HG02938 (cell line): ENCODE results near the gene YBEY.

Experiments used
- ATAC-seq: cut with Tn5 transposase; IDR thresholded peaks from one replicate; pipeline ENCODE4 v1.9.1; 2021; ENCODE audit warnings: mild to moderate bottlenecking, moderate library complexity; ENCODE audit not compliant: unreplicated experiment

Gene YBEY

DNA sequence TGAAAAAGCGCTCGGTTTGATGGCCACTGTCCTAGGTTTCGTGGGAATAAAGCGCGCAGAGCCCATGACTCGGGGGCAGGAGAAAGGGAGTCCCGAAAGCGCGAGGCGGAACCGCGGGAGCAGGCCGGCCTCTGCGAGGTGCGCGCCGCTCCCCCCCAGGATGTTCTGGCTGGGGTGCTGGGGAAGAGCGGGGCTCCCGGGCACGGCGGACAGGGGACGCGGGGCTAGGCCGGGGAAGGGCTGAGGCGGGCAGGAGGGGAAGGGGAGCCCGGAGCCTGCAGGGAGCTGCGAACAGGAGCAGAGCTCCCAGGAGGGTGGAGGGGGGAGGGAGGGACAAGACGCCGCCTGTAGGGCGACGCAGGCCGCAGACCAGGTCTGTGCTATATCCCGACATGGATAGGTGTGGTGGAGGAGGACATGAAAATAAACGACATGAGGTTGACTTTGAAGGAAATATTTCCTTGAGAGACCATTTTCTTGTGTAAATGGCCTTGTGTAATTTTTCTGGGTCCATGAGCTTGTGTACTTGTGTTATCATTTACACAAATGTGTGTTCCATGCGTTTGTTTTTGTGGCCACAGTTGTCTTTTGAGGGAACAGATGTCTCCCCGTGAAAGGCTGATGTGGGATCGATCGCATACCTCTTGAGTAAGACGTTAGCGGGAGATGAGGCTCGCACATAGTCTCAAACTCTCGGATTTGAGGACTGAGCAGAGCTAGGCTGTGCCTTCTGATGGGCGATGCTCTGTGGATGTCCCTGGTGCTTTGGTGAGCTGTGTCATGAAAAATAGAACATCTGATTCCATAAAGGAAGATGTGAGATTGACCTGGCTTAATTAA is 39.2 kb downstream of the YBEY start:
- ATAC-seq, result no peak

GRCh38 chr21:46326110-46326703 is 40.1 kb downstream of the YBEY start:
- ATAC-seq, result no peak

GRCh38 chr21:46327711-46328110 is 41.6 kb downstream of the YBEY start:
- ATAC-seq, result no peak

DNA sequence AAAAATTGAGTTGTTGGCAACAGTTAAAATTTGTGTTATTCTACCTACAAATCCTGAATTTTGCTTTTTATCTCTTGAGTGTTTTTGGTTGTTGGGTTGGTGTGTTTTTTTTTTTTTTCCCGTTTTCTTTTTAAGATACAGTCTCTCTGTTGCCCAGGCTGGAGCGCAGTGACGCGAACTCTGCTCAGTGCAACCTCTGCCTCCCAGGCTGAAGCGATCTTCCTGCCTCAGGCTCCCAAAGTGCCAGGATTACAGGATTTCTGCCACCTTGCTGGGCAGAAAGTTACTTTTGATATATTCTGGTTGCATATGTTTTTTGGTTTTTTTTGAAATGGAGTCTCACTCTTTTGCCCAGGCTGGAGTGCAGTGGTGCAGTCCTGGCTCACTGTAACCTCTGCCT is 42.0 kb downstream of the YBEY start:
- no peak for ATAC-seq

- no peak for ATAC-seq
Observed at GRCh38 chr21:46329796-46330195, 43.7 kb downstream of the YBEY start.

GRCh38 chr21:46334351-46335140 is 48.4 kb downstream of the YBEY start:
- no peak for ATAC-seq

DNA sequence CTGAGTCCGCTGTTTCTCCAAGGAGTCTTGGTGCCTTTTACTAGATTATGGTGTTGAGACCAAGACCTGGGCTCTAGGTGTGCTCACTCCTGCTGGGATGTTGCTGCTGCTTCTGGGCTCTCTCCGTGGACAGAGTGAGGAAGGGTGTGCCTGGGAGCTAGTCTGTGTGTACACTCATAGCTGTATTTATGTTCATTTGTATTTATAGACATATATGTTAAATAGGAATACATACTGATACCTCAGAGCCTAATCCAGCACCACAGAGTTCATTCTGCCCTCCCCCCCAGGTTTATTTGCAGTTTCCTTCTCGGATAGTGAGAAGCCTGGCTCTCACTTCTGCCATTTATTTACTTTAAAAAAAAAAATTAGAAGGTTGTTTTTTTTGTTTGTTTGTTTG is 50.5 kb downstream of the YBEY start:
- ATAC-seq, result no peak

GRCh38 chr21:46340998-46341397 is 54.9 kb downstream of the YBEY start:
- ATAC-seq, result no peak

DNA sequence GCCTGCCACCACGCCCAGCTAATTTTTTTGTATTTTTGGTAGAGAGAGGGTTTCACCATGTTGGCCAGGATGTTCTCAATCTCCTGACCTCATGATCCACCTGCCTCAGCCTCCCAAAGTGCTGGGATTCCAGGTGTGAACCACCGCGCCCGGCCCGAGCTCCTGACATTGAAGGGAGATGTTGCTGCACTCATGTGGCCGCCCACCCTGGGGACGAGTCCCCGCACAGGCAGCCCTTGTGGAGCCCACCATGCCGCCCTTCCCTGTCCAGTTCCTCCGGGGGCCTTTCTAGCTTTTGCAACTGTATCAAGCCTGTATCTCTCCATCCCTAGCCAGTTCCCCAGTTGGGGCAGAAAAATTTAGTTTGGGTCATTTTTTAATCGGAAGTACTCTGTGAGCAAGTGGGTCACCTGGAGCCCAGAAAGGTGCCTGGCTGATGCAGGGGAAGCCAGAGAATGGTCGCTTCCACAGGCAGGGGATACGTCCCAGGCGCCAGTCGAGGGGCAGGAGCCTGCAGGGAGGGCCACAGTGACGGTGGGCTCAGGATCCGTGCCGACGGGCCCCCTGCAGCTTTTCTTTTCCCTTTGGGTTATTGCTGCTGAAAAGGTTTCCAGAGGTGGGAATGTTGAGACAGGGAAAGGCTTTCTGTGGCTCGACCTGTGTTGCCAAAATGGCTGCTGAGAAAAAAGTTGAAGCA is 58.2 kb downstream of the YBEY start:
- ATAC-seq, result no peak

DNA sequence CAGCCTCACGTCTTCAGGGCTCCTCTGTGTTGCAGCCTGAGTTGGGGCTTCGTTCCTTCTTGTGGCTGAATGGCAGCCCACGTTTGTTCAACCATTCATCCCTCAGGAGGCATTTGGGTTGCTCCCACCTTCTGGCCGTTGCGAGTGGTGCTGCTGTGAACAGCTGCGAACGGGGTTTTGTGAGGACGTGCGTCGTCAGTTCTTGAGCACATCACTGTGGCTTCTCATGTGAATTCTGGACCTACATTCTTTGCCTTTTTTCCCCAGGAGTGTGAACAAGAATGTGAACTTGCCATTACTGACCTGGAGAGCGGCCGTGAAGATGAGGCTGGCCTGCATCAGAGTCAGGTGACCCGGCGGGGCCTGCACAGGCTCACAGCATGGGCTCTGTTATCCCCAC is 59.7 kb downstream of the YBEY start:
- ATAC-seq, result no peak

- no peak for ATAC-seq
Observed at GRCh38 chr21:46346296-46347202, 60.4 kb downstream of the YBEY start.

DNA sequence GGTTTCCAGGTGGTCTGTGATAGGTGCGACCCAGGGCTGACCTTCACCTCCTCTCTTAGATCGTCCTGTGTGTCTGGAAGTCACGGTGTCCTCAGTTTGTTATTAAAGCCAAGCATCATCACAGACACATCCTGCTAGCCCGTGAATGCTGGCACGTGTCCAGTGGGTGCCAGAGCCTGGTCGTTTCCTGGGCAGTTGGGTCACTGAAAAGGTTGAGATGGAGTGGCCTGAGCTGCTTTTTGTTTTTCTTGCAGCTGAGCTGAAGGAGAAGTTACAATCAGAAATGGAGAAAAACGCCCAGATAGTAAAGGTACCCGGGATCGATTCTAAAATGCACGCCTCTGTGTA is 61.0 kb downstream of the YBEY start:
- ATAC-seq, result no peak
